Measurements from ENCODE around the gene LDLRAP1.

- TF ChIP-seq CTCF (conservative IDR thresholded peaks at IDR 0.05 in 1 of 2, IDR thresholded peaks at IDR 0.05 in 1 of 2; ENCODE audit: low read depth in 1 of 2, low read length in 2 of 2) (no peak), EZH2 (IDR thresholded peaks at IDR 0.05; ENCODE audit: low read length, missing control alignments) (no peak)
These were observed 69.0 kb downstream of the LDLRAP1 start for GRCh38 chr1:25612421-25612820.

Measured in fibroblast of lung (primary cell).